ENCODE results near the gene PRB2. TPM values are rescaled to one million over a fixed set of nuclear protein-coding genes. Genes with fewer than 3 reads are reported as not detected.
"Not testable (repeated sequence)": the region's sequence is repeated elsewhere in the genome, so short reads cannot be mapped to it uniquely, and the experiment has no call there.

Gene PRB2
- polyA plus RNA-seq, 1 donor from 2014 or later = not detected

- TF ChIP-seq EZH2 (IDR thresholded peaks at IDR 0.05; ENCODE audit: borderline replicate concordance, insufficient read depth, low read length, poor library complexity, severe bottlenecking) (no peak), TAF1 (IDR thresholded peaks at IDR 0.05; ENCODE audit: low read depth) (no peak)
- no peak overlapping the region for H3K9ac ChIP-seq (ENCODE audit: low read length)
- H3K4me3 ChIP-seq (ENCODE audit: low read length) = no peak overlapping the region
- H3K9me3 ChIP-seq (ENCODE audit: low read length) = no peaks in the 10 kb centered on the region
- H4K20me1 ChIP-seq (ENCODE audit: insufficient read depth) = no peaks in the 10 kb centered on the region
- no peak overlapping the region for H2AFZ ChIP-seq (ENCODE audit: low read depth, low read length)
- no peaks in the 10 kb centered on the region for H3K27me3 ChIP-seq (ENCODE audit: insufficient read depth, low read depth, low read length)
- no peak overlapping the region for H3K27ac ChIP-seq (ENCODE audit: low read length)
- no peak overlapping the region for H3K4me2 ChIP-seq (ENCODE audit: low read length)
- H3K36me3 ChIP-seq (ENCODE audit: insufficient read depth, low read length) = no peaks in the 10 kb centered on the region
- no peaks in the 10 kb centered on the region for H3K9me2 ChIP-seq (ENCODE audit: insufficient read depth, low read length)
- H3F3A ChIP-seq (ENCODE audit: insufficient read depth, low read length, poor library complexity, severe bottlenecking) = no peaks in the 10 kb centered on the region
- no peaks in the 10 kb centered on the region for H3K79me2 ChIP-seq (replicated peaks; ENCODE audit: insufficient read depth, low read length)
Measured at GRCh38 chr12:11361151-11361550, 34.2 kb downstream of the PRB2 start.

GRCh38 chr12:11360205-11360883 is 35.0 kb downstream of the PRB2 start:
- not testable (repeated sequence) for H3K4me2 ChIP-seq (ENCODE audit: low read length); H3K9me2 ChIP-seq (ENCODE audit: insufficient read depth, low read length); H3K9ac ChIP-seq (ENCODE audit: low read length)

GRCh38 chr12:11351736-11352135 is 43.6 kb downstream of the PRB2 start:
- H3F3A ChIP-seq (ENCODE audit: insufficient read depth, low read length, poor library complexity, severe bottlenecking); H3K9ac ChIP-seq (ENCODE audit: low read length); H3K79me2 ChIP-seq (replicated peaks; ENCODE audit: insufficient read depth, low read length); H3K9me2 ChIP-seq (ENCODE audit: insufficient read depth, low read length); H3K9me3 ChIP-seq (ENCODE audit: low read length); H3K27ac ChIP-seq (ENCODE audit: low read length); H2AFZ ChIP-seq (ENCODE audit: low read depth, low read length); H3K27me3 ChIP-seq (ENCODE audit: insufficient read depth, low read depth, low read length); H3K36me3 ChIP-seq (ENCODE audit: insufficient read depth, low read length); H4K20me1 ChIP-seq (ENCODE audit: insufficient read depth); H3K4me2 ChIP-seq (ENCODE audit: low read length); H3K4me3 ChIP-seq (ENCODE audit: low read length): not testable (repeated sequence)

More at GRCh38 chr12:11360205-11360883, 35.0 kb downstream of the PRB2 start:
- not testable (repeated sequence) for H3K4me3 ChIP-seq (ENCODE audit: low read length); H3K27ac ChIP-seq (ENCODE audit: low read length); H3K9me3 ChIP-seq (ENCODE audit: low read length); H4K20me1 ChIP-seq (ENCODE audit: insufficient read depth); H3F3A ChIP-seq (ENCODE audit: insufficient read depth, low read length, poor library complexity, severe bottlenecking); H2AFZ ChIP-seq (ENCODE audit: low read depth, low read length); H3K27me3 ChIP-seq (ENCODE audit: insufficient read depth, low read depth, low read length); H3K79me2 ChIP-seq (replicated peaks; ENCODE audit: insufficient read depth, low read length); H3K36me3 ChIP-seq (ENCODE audit: insufficient read depth, low read length)

- H3K4me3 ChIP-seq (ENCODE audit: low read length) = no peak overlapping the region
- no peak overlapping the region for H3K27ac ChIP-seq (ENCODE audit: low read length)
Measured at GRCh38 chr12:11348439-11348838, 46.9 kb downstream of the PRB2 start.

More at GRCh38 chr12:11348439-11348838, 46.9 kb downstream of the PRB2 start:
- Histone ChIP-seq H3K9me3 (ENCODE audit: low read length) (no peaks in the 10 kb centered on the region), H3K27me3 (ENCODE audit: insufficient read depth, low read depth, low read length) (no peaks in the 10 kb centered on the region), H3K9me2 (ENCODE audit: insufficient read depth, low read length) (no peaks in the 10 kb centered on the region), H3K4me2 (ENCODE audit: low read length) (no peak overlapping the region), H3F3A (ENCODE audit: insufficient read depth, low read length, poor library complexity, severe bottlenecking) (no peaks in the 10 kb centered on the region), H3K9ac (ENCODE audit: low read length) (no peak overlapping the region), H4K20me1 (ENCODE audit: insufficient read depth) (no peaks in the 10 kb centered on the region), H2AFZ (ENCODE audit: low read depth, low read length) (no peak overlapping the region), H3K36me3 (ENCODE audit: insufficient read depth, low read length) (no peaks in the 10 kb centered on the region), H3K79me2 (replicated peaks; ENCODE audit: insufficient read depth, low read length) (no peaks in the 10 kb centered on the region)
- TF ChIP-seq MXI1 (conservative IDR thresholded peaks at IDR 0.05; ENCODE audit: poor library complexity, severe bottlenecking) = no peak
- no peak for TF ChIP-seq RAD21 (conservative IDR thresholded peaks at IDR 0.05)
- TF ChIP-seq POLR2AphosphoS5 (IDR thresholded peaks at IDR 0.05) = no peak
- TF ChIP-seq, protein P1, sequence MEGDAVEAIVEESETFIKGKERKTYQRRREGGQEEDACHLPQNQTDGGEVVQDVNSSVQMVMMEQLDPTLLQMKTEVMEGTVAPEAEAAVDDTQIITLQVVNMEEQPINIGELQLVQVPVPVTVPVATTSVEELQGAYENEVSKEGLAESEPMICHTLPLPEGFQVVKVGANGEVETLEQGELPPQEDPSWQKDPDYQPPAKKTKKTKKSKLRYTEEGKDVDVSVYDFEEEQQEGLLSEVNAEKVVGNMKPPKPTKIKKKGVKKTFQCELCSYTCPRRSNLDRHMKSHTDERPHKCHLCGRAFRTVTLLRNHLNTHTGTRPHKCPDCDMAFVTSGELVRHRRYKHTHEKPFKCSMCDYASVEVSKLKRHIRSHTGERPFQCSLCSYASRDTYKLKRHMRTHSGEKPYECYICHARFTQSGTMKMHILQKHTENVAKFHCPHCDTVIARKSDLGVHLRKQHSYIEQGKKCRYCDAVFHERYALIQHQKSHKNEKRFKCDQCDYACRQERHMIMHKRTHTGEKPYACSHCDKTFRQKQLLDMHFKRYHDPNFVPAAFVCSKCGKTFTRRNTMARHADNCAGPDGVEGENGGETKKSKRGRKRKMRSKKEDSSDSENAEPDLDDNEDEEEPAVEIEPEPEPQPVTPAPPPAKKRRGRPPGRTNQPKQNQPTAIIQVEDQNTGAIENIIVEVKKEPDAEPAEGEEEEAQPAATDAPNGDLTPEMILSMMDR (IDR thresholded peaks at IDR 0.05; ENCODE audit: poor library complexity, severe bottlenecking) = no peak
- no peak for TF ChIP-seq TAF1 (IDR thresholded peaks at IDR 0.05; ENCODE audit: low read depth)
- no peak for TF ChIP-seq SMC3 (conservative IDR thresholded peaks at IDR 0.05; ENCODE audit: poor library complexity)
- no peak for TF ChIP-seq EP300 (conservative IDR thresholded peaks at IDR 0.05; ENCODE audit: poor library complexity, severe bottlenecking)
- TF ChIP-seq REST (IDR thresholded peaks at IDR 0.05; ENCODE audit: borderline replicate concordance) = no peak
- TF ChIP-seq EZH2 (IDR thresholded peaks at IDR 0.05; ENCODE audit: borderline replicate concordance, insufficient read depth, low read length, poor library complexity, severe bottlenecking) = no peak
